Measurements from ENCODE around the gene PRAC1. TPM values are rescaled to one million over a fixed set of nuclear protein-coding genes. Genes with fewer than 3 reads are reported as not detected.

PRAC1 gene
- total RNA-seq, 1 donor from 2014 or later: not detected

DNA sequence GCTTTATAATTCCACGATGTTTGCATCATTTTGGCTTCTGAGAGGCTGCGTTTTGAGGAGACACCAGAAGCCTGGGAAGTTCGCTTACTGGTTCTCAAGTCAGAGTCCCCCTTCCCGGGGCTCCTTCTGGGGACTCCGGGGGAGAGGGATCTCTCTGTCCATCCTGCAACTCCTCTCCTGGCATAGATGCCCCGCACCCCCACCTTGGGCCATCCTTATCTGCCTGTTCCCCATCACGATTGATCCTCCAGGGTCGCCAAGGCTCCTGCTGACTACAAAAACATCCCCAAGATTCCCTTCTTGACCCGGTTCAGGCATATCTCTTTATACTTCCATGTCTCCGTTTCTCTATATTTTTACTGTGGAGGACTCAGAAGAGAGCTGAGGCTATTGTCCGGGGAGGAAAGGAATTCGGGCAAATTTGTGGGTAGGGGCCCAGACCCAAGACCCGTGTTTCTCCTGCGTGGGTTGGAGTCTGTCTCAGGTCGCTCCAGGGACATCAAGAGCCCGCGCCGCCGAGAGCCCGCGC lies 24.7 kb upstream of the PRAC1 start:
- ATAC-seq: no peak

DNA sequence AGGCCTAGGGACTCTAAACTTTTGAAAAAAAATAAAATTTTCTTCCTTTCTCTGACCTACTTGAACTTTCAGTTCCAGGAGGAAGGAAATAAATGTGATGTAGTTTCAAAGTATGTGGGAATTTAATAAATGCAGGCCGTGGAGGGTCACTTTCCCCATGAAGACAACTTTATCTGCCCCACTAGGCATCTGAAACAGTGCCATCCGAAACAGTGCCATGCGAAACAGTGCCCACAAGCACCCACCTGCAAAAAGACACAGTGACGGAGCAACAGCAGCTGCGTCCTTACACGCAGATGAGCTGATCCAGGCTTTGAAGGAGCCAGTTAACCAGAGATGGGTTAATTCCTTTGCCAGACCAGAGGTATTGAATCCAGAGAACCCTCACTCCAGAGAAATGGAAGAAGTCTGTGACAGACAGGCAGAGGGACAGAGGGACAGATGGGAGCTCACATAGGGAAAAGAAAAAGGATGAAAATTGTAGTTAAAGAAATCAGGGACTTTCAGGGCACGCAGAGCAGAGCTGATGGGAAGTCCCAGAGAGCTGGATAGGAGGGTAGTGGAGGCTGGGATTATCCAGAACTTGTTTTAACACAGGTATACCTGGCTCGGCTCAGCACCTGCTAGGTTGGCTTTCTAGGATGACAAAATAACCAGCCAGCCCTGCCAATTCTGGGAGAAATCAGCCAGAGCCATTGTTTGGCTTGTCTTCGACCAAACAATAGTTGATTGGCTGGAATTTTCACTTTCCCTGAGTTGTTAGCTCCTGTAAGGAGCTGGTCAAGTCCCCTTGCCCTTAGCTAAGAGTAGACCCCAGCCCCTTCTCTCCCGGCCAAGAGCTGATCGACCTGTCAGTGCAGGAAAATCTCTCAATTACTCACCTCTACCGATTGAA lies 23.3 kb upstream of the PRAC1 start:
- ATAC-seq: peak; percentile 49

DNA sequence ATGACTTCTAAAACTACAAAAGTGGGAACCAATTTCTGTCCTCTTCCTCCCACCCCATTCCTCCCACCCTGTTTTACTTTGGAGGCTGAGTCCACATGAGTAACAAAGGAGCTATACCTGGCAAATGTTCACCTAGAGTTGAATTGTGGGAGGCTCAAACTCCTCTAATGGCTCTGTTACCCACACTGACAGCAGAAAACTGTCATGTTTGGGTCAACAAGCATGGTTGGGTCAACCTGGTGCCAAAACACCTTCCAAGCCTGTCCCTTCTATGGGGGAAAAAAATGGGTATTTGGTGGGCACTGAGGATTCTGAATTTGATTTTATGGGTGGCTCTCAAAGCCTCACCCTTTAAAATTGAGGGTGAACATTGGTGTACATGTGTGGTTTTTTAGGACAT lies 18.2 kb upstream of the PRAC1 start:
- ATAC-seq: no peak

DNA sequence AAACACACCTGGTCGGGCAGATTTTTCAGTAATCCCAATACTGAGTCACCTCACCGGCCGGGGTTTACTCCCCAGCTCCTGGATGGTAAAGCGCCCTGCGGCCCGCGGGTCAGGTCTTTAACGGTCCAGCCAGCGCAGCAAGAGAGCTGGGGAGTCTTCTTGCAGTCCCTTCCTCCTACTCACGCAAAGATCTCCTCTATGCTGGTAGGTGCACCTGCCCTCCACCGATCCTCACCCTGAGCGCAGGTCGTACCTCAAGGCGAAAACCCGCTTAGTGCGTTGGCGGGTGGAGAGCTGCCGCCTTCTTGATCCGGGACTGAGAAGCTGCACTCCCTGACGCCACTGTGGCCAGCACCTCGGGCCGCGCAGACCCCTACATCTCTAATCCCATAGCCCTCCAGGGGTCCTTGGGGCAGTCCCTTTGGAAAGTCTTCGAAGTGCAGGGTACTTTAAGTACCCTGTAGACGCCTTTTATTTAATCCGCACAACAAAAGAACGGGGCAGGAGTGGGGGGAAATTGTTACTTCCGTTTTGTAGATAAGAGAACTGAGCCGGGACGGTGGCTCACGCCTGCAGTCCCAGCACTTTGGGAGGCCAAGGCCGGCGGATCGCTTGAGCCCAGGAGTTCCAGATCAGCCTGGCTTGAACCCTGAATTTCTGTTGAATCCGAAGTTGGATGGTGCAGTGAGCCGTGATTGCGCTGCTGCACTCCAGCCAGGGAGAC lies 16.6 kb upstream of the PRAC1 start:
- peak; percentile 59 for ATAC-seq

GRCh38 chr17:48738424-48738802 lies 16.1 kb upstream of the PRAC1 start:
- peak; percentile 18 for ATAC-seq

GRCh38 chr17:48737330-48738043 lies 15.2 kb upstream of the PRAC1 start:
- ATAC-seq: no peak

DNA sequence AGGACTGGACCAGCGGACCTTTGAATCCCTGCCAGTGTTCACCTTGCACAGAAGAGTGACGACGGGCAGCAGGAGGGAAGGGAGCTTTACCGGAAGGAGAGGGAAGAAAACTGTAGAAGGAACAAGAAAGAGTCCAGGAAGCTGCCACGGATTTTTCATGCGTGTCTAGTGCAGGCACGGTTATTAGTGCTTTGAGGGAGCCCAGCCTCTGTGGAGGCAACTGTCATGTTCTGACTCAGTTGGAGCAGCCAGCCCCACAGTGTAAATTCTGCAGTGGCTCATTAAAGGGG lies 12.7 kb upstream of the PRAC1 start:
- ATAC-seq: no peak

DNA sequence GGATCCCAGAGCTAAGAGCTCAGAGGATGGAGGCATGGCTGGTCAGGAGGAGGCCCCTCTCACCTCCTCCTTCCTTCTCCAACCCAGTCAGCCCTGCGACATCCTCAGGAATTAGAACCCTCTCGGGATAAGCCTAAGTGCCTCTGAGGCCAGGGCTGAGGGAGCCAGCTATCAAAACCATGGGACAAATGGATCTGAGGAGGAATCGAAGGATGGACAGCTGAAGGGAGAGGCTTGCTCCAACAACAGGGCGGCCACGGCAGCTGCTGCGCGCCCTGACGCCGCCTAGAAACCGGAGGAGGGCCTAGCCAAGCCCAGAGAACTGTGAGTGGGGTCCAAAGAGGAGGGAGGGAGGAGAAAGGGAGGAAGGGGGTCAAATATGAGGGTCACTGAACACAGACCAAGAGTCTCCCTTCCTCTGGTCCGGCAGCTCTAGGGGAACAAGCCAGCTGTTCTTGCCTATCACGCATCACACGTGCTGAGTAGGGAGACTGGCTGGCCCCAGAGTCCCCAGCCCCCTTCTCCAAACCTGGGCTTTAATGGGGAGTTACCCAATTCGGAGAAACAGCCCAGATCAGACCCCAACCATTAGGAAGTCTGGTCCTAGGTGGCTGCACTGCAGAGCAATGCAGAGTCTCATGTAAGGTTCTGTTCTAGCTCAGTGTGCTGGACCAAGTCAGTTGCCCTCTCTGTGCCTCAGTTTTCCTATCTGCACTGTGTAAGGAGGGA lies 12.2 kb upstream of the PRAC1 start:
- no peak for ATAC-seq

DNA sequence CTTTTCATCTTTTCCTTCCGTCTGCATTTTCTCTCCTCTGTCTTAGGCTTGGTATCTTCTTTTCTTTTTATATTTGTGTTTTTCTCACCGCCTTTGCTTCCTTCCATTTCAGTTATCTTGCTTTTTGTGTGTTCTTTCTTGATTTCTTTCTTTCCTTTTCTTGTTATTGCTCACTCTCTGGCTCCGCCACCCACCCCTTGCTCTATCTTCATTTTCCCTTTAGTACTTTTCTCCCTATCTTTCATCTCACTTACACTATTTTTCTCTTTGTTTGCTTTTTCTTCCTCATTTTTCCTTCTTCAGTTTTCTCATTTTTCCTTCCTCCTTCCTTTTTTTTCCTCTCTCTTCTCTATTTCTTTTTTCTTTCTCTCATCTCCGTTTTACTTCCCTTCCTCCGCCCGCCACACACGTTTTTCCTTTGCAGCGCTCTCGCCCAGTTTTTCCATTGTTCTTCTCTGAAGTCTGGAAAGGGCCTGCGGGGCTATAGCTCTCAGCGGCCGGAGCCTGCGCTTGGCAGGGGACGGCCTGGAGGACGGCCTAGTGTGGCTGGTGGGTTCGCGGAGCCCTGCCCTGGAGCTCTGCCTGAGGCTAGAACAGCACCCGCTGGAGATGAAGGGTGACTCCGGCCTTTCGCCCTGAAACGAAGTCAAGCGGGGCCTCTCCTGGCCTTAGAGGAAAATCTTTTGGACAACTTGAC lies 11.5 kb upstream of the PRAC1 start:
- ATAC-seq: no peak

DNA sequence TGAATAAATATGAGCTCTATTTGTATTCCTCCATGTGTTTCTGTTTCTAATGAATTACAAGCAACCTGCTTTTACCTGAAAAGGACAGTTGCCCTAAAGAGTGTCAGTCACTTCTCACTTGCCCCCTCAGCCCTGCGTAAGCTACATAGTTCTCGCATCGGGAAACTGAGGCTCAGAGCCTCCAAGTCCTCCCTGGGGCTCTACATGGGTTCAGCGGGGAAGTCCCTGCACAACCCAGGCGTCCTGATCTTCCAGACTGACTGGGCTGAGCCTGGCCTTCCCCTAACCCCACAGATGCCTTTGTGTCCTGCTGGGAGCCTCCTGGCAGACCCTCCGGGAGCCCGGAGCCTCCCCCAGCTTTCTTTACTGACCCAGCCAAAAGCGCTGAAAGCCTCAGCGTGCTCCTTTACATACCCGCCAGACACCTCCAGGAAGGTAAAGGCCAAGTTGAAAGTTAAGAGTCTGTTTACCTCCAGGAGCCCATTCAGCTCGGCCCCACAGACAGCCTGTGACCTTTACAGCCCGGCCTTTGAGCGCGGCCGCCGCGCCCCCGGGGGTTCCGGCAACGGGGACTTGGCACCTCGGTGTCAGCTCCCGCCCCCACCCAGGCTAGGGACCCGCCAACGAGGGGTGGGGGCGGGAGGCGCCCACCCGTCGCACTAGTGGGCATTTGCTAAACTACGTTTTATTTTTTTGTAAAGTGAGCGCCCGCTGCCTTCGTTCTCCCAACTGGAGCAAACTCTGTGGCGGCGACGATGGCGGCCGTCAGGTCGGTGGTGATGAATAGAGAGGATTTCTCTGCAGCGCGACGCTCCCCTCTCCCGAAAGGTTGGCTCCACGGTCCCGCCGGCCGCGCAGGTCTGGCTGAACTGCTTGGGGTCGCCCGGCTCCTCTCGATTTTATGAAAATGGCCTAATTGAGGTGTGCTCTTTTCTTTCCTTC lies 10.6 kb upstream of the PRAC1 start:
- ATAC-seq: no peak

DNA sequence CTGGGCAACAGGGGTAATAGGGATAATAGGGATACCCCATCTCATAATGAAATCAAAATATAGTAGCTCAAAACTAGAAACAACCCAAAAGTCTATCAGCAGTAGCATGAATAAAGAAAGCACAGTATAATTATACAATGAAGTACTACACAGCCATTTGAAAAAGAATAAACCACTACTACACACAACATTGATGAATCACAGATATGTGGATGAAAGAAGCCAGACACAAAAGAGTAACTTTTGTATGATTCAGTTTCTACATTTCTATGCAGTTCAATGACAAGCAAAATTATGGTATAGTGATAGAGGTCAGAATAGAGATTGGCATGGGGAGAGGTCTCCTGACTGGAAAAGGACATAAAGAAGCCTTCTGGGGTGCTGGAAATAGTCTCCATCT lies 9.0 kb upstream of the PRAC1 start:
- no peak for ATAC-seq

- no peak for ATAC-seq
These were observed 7.9 kb upstream of the PRAC1 start for GRCh38 chr17:48730240-48730550.

DNA sequence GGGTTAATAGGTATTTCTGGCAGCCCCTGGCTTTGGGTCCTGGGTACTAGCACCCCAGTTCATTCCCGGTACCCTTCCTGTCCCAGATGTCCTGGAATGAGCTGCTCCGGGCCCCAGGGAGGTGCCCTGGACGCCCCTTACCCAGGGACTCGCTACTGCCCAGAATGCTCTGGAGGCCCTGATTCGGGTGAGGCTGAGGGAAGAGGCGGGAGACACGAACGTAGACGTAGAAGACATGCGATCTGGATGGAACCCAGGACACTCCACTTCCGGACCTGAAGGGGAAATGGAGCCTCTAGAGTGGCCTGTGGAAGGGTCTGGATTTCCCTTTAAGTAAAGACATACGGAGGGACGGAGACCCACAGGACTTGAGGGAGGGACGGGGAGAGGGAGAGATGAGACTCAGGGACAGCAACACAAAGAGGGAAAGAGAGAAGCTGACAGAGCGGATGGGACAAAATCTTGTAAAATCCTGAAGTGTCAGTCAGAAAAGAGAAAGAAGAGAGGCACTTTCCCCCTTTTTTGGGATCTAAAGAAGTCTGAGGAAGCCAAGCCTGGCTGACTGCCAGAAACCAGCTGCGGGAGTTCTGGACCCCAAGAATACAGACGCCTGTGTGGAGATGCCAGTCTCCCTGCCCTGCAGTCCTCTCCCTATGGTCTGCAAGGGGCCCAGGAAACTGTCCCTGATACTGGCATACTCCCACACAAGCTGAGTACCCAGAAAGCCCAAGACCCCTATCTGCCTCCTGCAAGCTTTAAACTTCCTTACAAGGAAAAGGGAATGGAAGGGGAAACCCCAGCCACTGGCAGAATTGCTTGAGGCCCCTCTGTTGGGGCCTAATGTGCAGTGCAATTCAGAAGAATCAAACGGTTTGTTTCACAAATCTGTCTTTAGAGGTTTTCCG lies 7.3 kb upstream of the PRAC1 start:
- no peak for ATAC-seq

- no peak for ATAC-seq
These were observed 6.2 kb upstream of the PRAC1 start, which contains the start of gene HOXB13 for GRCh38 chr17:48728232-48729231. TSS of gene HOXB13 (minus strand) at chr17:48728750. CDS start at chr17:48728593, 157 bp downstream.

DNA sequence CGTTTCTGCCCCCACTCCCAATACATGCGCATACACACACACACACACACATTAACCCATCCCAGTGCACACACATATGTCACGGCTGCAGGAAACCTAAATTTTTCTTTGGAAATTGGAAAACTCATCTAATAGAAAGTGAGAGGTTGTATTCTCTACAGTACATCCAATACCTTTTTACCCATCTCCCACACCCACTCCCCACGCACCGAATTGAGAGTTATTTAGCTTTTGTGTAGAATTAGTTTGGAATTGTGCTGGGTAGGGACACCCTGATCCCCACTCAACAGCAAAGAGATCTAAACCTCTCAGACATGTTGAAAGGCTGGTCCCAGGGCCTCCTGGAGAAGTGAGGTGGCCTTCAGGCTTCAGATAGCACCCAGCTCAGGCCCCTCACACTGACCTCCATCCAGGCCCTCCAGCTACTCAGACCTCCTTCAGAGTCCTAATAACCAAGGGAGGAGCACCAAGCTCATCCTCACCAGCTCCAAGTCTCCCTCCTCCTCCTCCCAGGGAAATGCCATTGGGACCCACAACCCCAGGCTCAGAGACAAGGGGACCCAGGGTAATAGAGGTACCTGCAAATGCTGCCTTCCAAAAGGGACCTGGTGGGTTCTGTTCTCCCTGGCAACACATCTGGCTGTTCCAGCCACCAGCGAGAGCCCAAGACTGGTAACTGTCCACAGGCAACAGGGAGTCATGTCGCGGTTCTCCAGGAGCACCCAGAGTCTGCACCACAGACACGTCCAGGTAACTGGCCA lies 5.3 kb upstream of the PRAC1 start:
- no peak for ATAC-seq

DNA sequence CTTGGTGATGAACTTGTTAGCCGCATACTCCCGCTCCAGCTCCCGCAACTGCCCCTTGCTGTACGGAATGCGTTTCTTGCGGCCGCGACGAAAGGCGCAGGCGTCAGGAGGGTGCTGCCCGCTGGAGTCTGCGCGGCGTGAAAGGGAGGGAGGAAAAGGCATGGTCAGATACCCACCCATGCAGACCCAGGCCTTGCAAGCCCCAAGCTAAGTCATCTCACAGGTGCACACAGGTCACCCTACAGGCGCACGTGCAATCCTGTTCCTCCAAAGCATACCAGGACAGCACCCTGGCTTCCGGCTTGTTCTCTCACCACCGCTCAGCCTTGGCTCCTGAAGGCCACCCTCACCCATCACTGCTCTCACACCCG lies 4.6 kb upstream of the PRAC1 start:
- ATAC-seq: no peak

DNA sequence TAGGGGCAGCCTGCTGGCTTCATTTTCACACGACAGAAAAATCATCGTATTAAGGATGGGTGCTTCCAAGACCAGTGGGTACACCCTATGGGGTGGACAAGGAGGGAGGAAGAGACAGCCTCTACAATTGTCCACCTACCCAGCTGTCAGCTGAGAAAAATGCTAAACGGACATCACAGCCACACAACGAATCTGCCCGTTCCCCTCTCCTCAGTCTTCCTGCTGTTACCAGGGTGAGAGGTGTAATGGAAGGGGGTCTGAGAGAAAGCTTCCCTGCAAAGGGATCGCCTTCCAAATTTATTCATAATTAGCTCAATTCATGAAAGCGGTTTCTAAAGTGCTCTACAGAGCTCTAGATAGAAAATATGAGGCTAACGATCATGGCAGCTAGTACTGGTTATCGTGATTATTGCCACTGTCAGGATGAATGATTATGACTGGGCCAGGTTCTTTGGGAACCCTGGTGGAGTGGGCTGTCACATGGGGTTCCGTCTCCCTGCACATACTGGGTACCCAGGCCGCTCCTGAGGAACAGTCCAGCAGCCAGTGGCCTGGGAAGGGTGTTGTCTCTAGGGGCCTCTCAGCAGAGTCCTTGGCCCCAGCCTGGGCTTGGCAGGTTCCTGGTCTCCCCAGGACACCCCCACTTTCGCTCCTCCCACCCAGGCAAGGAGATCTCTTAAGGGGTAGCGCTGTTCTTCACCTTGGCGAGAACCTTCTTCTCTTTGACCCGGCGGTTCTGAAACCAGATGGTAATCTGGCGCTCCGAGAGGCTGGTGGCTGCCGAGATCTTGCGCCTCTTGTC lies 4.0 kb upstream of the PRAC1 start:
- no peak for ATAC-seq
